K562 (cell line): ENCODE measurements around the gene ARFGAP3. TPM values are rescaled to one million over a fixed set of nuclear protein-coding genes. Genes with fewer than 3 reads are reported as not detected.

Source experiments
- ATAC-seq: fragments of 200-7000 bp; cut with Tn5 transposase; 3 replicates; pipeline ENCODE4 v1.9.1; 2020; ENCODE audit warnings: moderate library complexity
- BruUV-seq: library from RNA; stranded (reverse); fragments of 400-500 nt; replicated peaks from 2 replicates; lab custom pipeline; 2021; lab: Mats Ljungman, UMichigan
- CTCF ChIA-PET: fragments of 300-600 bp; formaldehyde crosslinking; extraction: SDS; loops from one replicate; lab custom pipeline; 2021; ENCODE audit warnings: low intra/inter-chr PET ratio; lab: Yijun Ruan, JAX
- POLR2A ChIA-PET: fragments of 300-600, 350-650 bp; sonication (Branson Sonifier 250); formaldehyde crosslinking; extraction: SDS; loops from one replicate; lab custom pipeline; 2021; ENCODE audit warnings: antibody characterized with exemption, inconsistent platforms; lab: Yijun Ruan, JAX
- DNase-seq, 4 experiments: peaks; one replicate each; pipeline versions ENCODE4 v3.0.0 to v3.0.0-alpha.2; 2011 to 2018; ENCODE audit warnings: low spot score in 3 of 4, mixed read lengths in 3 of 4; ENCODE audit errors: extremely low read depth in 1 of 4
- FAIRE-seq: peaks from 2 replicates; lab custom pipeline; 2011; peaks lifted over from hg19 to GRCh38; lab: Jason Lieb, UNC
- H2AFZ ChIP-seq: 2 replicates; pipeline ENCODE4 v1.6.0; 2011; ENCODE audit warnings: low read depth, low read length, control low read depth, inconsistent platforms
- H3K27ac ChIP-seq: fragments of 200-600 bp; 3 replicates; pipeline ENCODE4 v1.8.0; 2011; ENCODE audit warnings: low read depth, mild to moderate bottlenecking, control low read depth, inconsistent platforms, low read length, moderate library complexity, mixed read lengths; ENCODE audit errors: extremely low read depth
- H3K27me3 ChIP-seq, 2 experiments: fragments of 300-600 bp in 1 of 2; 2 replicates in 1 of 2; 3 replicates in 1 of 2; pipeline versions ENCODE4 v1.6.0 to v1.8.0; 2011; ENCODE audit warnings: inconsistent platforms in 2 of 2, low read length in 2 of 2, mild to moderate bottlenecking in 1 of 2, mixed read lengths in 1 of 2, moderate library complexity in 1 of 2; ENCODE audit not compliant: control insufficient read depth in 2 of 2, insufficient read depth in 2 of 2
- H3K36me3 ChIP-seq: fragments of 300-600 bp; 3 replicates; pipeline ENCODE4 v1.8.0; 2011; ENCODE audit warnings: mild to moderate bottlenecking, low read length, inconsistent platforms; ENCODE audit not compliant: control insufficient read depth, insufficient read depth
- H3K4me1 ChIP-seq, 2 experiments: fragments of 200-600 bp in 1 of 2; replicated peaks in 1 of 2; 2 replicates in 1 of 2; 3 replicates in 1 of 2; pipeline versions ENCODE4 v1.5.1 to v1.8.0; 2011; ENCODE audit warnings: inconsistent platforms in 2 of 2, low read length in 2 of 2, mild to moderate bottlenecking in 1 of 2, mixed read lengths in 1 of 2, moderate library complexity in 1 of 2; ENCODE audit not compliant: control insufficient read depth in 2 of 2, insufficient read depth in 2 of 2
- H3K4me2 ChIP-seq: 2 replicates; pipeline ENCODE4 v1.6.1; 2011; ENCODE audit warnings: low read length, control low read depth, inconsistent platforms, mixed read lengths; ENCODE audit not compliant: insufficient read depth
- H3K4me3 ChIP-seq: fragments of 200-600 bp; sonication (generic), shearing (Covaris generic); 2 replicates; pipeline ENCODE4 v1.5.1; 2016; ENCODE audit warnings: control low read depth, inconsistent platforms
- H3K79me2 ChIP-seq: fragments of 200-600 bp; 3 replicates; pipeline ENCODE4 v1.8.0; 2011; ENCODE audit warnings: low read length, inconsistent platforms; ENCODE audit not compliant: control insufficient read depth, insufficient read depth
- H3K9ac ChIP-seq, 2 experiments: 2 replicates each; pipeline versions ENCODE4 v1.6.0 to v1.6.1; 2011; ENCODE audit warnings: low read depth in 2 of 2, low read length in 2 of 2, control low read depth in 1 of 2, inconsistent platforms in 1 of 2, mild to moderate bottlenecking in 1 of 2, mixed read lengths in 1 of 2; ENCODE audit not compliant: insufficient read depth in 1 of 2
- H3K9me1 ChIP-seq: one replicate; pipeline ENCODE4 v1.6.0; 2011; ENCODE audit warnings: inconsistent platforms, mild to moderate bottlenecking, low read length, moderate library complexity; ENCODE audit not compliant: control insufficient read depth, insufficient read depth
- H3K9me3 ChIP-seq: replicated peaks from 2 replicates; pipeline ENCODE4 v1.5.1; 2011; ENCODE audit warnings: low read depth, low read length, inconsistent platforms; ENCODE audit not compliant: control insufficient read depth, insufficient read depth
- H4K20me1 ChIP-seq: replicated peaks from 2 replicates; pipeline ENCODE4 v1.6.1; 2011; ENCODE audit warnings: low read length, inconsistent platforms, mixed read lengths; ENCODE audit not compliant: control insufficient read depth, insufficient read depth
- ARHGAP35 ChIP-seq: fragments of 450-650 bp; IDR thresholded peaks from 2 replicates; pipeline ENCODE4 v1.6.1; 2018; ENCODE audit not compliant: partially characterized antibody
- CHD2 ChIP-seq: IDR thresholded peaks from 2 replicates; pipeline ENCODE4 v1.6.1; 2011; ENCODE audit warnings: low read depth, low read length
- DNMT1 ChIP-seq: fragments of 450-650 bp; IDR thresholded peaks from 2 replicates; pipeline ENCODE4 v1.6.1; 2016; ENCODE audit warnings: antibody characterized with exemption, mild to moderate bottlenecking
- HNRNPL ChIP-seq: fragments of 200-400 bp; formaldehyde crosslinking; IDR thresholded peaks from 2 replicates; pipeline ENCODE4 v1.6.1; 2017; ENCODE audit warnings: low read depth, mild to moderate bottlenecking, low read length
- ID3 ChIP-seq, 2 experiments: fragments of 250-450 bp in 1 of 2; fragments of 450-650 bp in 1 of 2; sonication (Bioruptor Pico) in 1 of 2; IDR thresholded peaks; 2 replicates each; pipeline versions ENCODE4 v1.6.1 to v1.8.0; 2016 to 2021; ENCODE audit warnings: mild to moderate bottlenecking in 2 of 2, moderate library complexity in 2 of 2, missing compliant biosample characterization in 1 of 2, missing genetic modification characterization in 1 of 2
- MECOM ChIP-seq: fragments of 250-450 bp; sonication (Bioruptor Pico); IDR thresholded peaks from 2 replicates; pipeline ENCODE4 v1.8.0; 2022; ENCODE audit warnings: inconsistent platforms
- MLX ChIP-seq, 2 experiments: fragments of 450-650 bp in 1 of 2; sonication (generic) in 1 of 2; formaldehyde crosslinking; conservative IDR thresholded peaks; 2 replicates each; pipeline versions ENCODE4 v1.4.0 to v1.8.1; 2020 to 2022; ENCODE audit warnings: mild to moderate bottlenecking in 1 of 2, missing genetic modification reagents in 1 of 2
- NEUROD1 ChIP-seq: fragments of 150-350 bp; IDR thresholded peaks from 2 replicates; pipeline ENCODE4 v1.6.1; 2014; ENCODE audit warnings: borderline replicate concordance, low read length, low read depth; ENCODE audit not compliant: partially characterized antibody
- NFXL1 ChIP-seq: fragments of 450-650 bp; formaldehyde crosslinking; IDR thresholded peaks from 2 replicates; pipeline ENCODE4 v1.4.0; 2021; ENCODE audit warnings: mild to moderate bottlenecking
- ZBTB33 ChIP-seq: sonication (generic); formaldehyde crosslinking; IDR thresholded peaks from 2 replicates; pipeline ENCODE4 v1.8.1; 2023; ENCODE audit warnings: mild to moderate bottlenecking, missing genetic modification reagents
- ZNF212 ChIP-seq: fragments of 450-650 bp; formaldehyde crosslinking; IDR thresholded peaks from 2 replicates; pipeline ENCODE4 v1.4.0; 2020; ENCODE audit warnings: mild to moderate bottlenecking
- ZNF280B ChIP-seq: fragments of 250-450 bp; sonication (Bioruptor Pico); IDR thresholded peaks from 2 replicates; pipeline ENCODE4 v1.5.1; 2021; ENCODE audit warnings: mild to moderate bottlenecking
- ZNF324 ChIP-seq: fragments of 250-450 bp; sonication (Bioruptor Pico); IDR thresholded peaks from 2 replicates; pipeline ENCODE4 v1.4.0; 2020; ENCODE audit warnings: mild to moderate bottlenecking
- ZNF518B ChIP-seq: fragments of 250-450 bp; sonication (Bioruptor Pico); IDR thresholded peaks from 2 replicates; pipeline ENCODE4 v1.5.0; 2021; ENCODE audit warnings: mild to moderate bottlenecking, moderate library complexity
- WGBS: fragments of 100-300 bp; shearing (Covaris generic); methylation state at CpG from one replicate; pipeline ENCODE4 v1.1.6; 2016; ENCODE audit warnings: low coverage, mixed read lengths; ENCODE audit not compliant: insufficient coverage; ENCODE audit errors: missing lambda C conversion rate; 5-methylcytosine and 5-hydroxymethylcytosine counted together
- in situ Hi-C: fragments of 300-500 bp; cut with MboI; formaldehyde crosslinking; loops from 4 replicates; pipeline ENCODE4 v1.15.0; 2018; ENCODE audit warnings: inconsistent platforms, mixed read lengths
- intact Hi-C: fragments of 100-400 bp; cut with micrococcal nuclease; formaldehyde crosslinking; loops from 2 replicates; pipeline ENCODE4 v1.14.2; 2022
- polyA plus RNA-seq, 8 experiments: library from polyadenylated mRNA; depleted of rRNA in 4 of 8; stranded (reverse) in 5 of 8; unstranded in 3 of 8; fragments of >200 nt; fragmentation: Nextera tagmentation in 2 of 8; fragmentation: Illumina TruSeq in 1 of 8; extraction: Ambion mirVana in 2 of 8; extraction: Trizol in 1 of 8; gene quantifications; 2 replicates each; pipeline versions ENCODE4 v1.2.1 to v1.2.3, GENCODE V29; 2011 to 2014; ENCODE audit warnings: inconsistent platforms in 1 of 8, missing spikeins in 1 of 8
- total RNA-seq, 7 experiments: library from RNA; depleted of rRNA in 6 of 7; stranded (reverse); fragments of >200 nt in 6 of 7; fragmentation: Illumina TruSeq in 2 of 7; extraction: Trizol in 2 of 7; gene quantifications; 2 replicates each; pipeline versions ENCODE4 v1.2.1 to v1.2.3, GENCODE V29; 2011 to 2021; ENCODE audit warnings: low replicate concordance in 1 of 7

Gene ARFGAP3
- total and polyA plus RNA-seq, 9 of the 15 experiments (the other 6 are each of a cell fraction or from before 2014, with no cell fraction given) = 14.2 to 31.9 (median 22.7) TPM

GRCh38 chr22:42788466-42788865, 68.6 kb downstream of the ARFGAP3 start:
- no peak overlapping the region for H3K4me3 ChIP-seq
- H3K4me1 ChIP-seq = peaks cover 0 to 19% of the 10 kb centered on the region in 2 experiments; a peak in 2 of 5 replicates
- no peak for ATAC-seq
- no peak overlapping the region for H3K27ac ChIP-seq
- DNase-seq = no peak
- in situ Hi-C loops = no loop called here
- no peaks in the 10 kb centered on the region for H3K79me2 ChIP-seq
- BruUV-seq = no TSS peak
- H3K4me2 ChIP-seq = no peak overlapping the region
- H3K36me3 ChIP-seq = no peaks in the 10 kb centered on the region
- intact Hi-C loops = no loop called here
- H3K27me3 ChIP-seq = peaks cover 7 to 43% of the 10 kb centered on the region in 2 experiments; a peak in 4 of 5 replicates
- WGBS = 7% methylated on average over 9 of the region's 11 CpGs
- POLR2A ChIA-PET = interaction anchor here (0.7 to 0.8 kb wide), 2 partner anchors 15 to 68 kb away, joined by 3 to 4 read pairs; no protein-coding TSS in a partner anchor
- no peaks in the 10 kb centered on the region for H3K9me3 ChIP-seq
- no peak overlapping the region for H3K9ac ChIP-seq
- FAIRE-seq = no peak
- H3K9me1 ChIP-seq = no peaks in the 10 kb centered on the region
- H2AFZ ChIP-seq = no peak overlapping the region
- CTCF ChIA-PET = no interaction called here
- H4K20me1 ChIP-seq = no peaks in the 10 kb centered on the region
- TF ChIP-seq ZNF280B (CRISPR knock-in tag) (no peak), HNRNPL (no peak), NEUROD1 (no peak), ARHGAP35 (no peak), ZNF212 (CRISPR knock-in tag) (no peak), ZNF518B (CRISPR knock-in tag) (no peak), ID3 (CRISPR knock-in tag; IDR thresholded peaks at IDR 0.05) (no peak), ID3 (tag; IDR thresholded peaks at IDR 0.05) (no peak), ZNF324 (no peak), MLX (CRISPR knock-in tag; conservative IDR thresholded peaks at IDR 0.05) (no peak), ZBTB33 (CRISPR knock-in tag) (no peak), CHD2 (no peak), DNMT1 (no peak), MECOM (no peak), NFXL1 (CRISPR knock-in tag) (no peak)
